ENCODE measurements around the gene KRTCAP3.
"Not testable (repeated sequence)": the region's sequence is repeated elsewhere in the genome, so short reads cannot be mapped to it uniquely, and the experiment has no call there.

GRCh38 chr2:27425039-27425438 lies 17.1 kb upstream of the KRTCAP3 start:
- TF ChIP-seq CTCF (conservative IDR thresholded peaks at IDR 0.05; ENCODE audit: low read length); EZH2phosphoT487 (IDR thresholded peaks at IDR 0.05; ENCODE audit: borderline replicate concordance, low read depth, low read length): not testable (repeated sequence)

Measured in OCI-LY7 (cell line).